Nephron progenitor cell (in vitro differentiated cells): ENCODE measurements around the gene HOMER3.
A peak's percentile ranks its signal among the peaks of the same experiment; 100 is the strongest.

Experiments used
- DNase-seq: peaks from one replicate; pipeline ENCODE4 v3.0.0; 2021
- H3K27ac Mint-ChIP-seq: 2 replicates; pipeline ENCODE4 v1.8.0; 2021; ENCODE audit warnings: mild to moderate bottlenecking, moderate library complexity, mixed read lengths
- H3K27me3 Mint-ChIP-seq: 2 replicates; pipeline ENCODE4 v1.8.0; 2021; ENCODE audit warnings: mild to moderate bottlenecking, low read depth, mixed read lengths; ENCODE audit not compliant: poor library complexity
- H3K36me3 Mint-ChIP-seq: 2 replicates; pipeline ENCODE4 v1.8.0; 2021; ENCODE audit warnings: low read depth, mixed read lengths
- H3K4me1 Mint-ChIP-seq: 2 replicates; pipeline ENCODE4 v1.8.0; 2021; ENCODE audit warnings: mixed read lengths
- H3K4me3 Mint-ChIP-seq: 2 replicates; pipeline ENCODE4 v1.8.0; 2021; ENCODE audit warnings: mild to moderate bottlenecking, moderate library complexity, mixed read lengths
- H3K9me3 Mint-ChIP-seq: 2 replicates; pipeline ENCODE4 v1.8.0; 2021; ENCODE audit warnings: mild to moderate bottlenecking, moderate library complexity, mixed read lengths
- CTCF ChIP-seq: fragments of 200-600 bp; sonication (generic); IDR thresholded peaks from 2 replicates; pipeline ENCODE4 v1.5.0; 2021; ENCODE audit warnings: antibody characterized with exemption

Gene HOMER3

DNA sequence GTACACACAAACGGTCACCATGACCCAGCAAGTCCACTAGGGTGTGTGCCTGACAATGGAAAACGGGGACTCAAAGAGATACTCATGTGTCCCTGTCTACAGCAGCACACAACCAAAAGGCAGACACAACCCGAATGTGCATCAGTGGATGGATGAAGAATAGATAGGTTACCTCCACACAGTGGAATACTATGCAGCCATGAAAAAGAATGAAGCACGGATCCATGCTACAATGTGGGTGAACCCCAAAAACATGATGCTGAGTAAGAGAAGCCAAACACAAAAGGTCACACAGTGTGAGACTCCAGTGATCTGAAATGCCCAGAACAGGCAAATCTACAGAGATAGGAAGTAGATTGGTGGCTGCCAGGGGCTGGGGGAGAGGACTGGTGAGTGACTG lies 54.0 kb downstream of the HOMER3 start:
- Mint-ChIP-seq H3K9me3 (no peaks in the 10 kb centered on the region), H3K4me1 (no peaks in the 10 kb centered on the region), H3K27me3 (peaks cover 8% of the 10 kb centered on the region), H3K27ac (no peak overlapping the region), H3K36me3 (peaks cover 40% of the 10 kb centered on the region), H3K4me3 (no peak overlapping the region)
- TF ChIP-seq CTCF, result no peak
- no peak for DNase-seq

DNA sequence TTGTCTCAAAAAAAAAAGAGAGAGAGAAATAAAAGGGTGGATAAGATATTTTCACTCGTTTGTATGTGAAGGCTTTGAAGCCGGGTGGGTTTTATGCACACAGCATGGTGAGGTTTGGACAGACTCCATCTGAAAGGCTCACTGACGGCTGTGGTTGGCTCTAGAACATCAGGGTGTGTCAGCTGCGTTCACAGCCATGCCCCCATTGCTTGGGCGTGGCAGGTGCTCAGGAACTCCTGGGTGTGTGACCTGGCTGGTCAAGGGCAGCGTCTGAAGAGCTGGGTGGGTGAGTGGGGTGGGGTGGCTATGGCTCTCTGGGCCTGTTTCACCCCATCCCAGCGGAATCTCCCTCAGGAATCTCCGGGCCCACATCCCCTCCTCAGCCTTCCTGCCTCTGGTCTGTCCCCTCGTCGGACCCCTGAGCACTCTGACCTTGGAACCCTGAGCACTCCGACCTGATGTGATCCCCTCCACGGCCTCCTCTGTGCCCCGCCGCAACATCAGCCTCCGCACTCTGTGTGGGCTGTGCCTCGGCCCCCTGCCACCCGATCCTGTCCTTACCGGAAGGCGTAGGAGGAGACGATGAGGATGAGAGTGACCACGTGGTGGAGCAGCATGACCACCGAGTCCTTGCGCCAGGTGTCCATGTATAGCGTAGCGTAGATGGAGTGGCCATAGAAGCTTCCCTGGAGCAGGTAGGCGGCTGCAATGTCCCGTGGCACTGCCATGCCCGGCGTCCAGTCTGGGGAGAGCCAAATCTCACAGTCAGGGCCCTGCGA lies 57.3 kb downstream of the HOMER3 start:
- Mint-ChIP-seq H3K36me3 (peaks cover 53% of the 10 kb centered on the region), H3K27ac (peak overlapping the region; percentile 59), H3K27me3 (peaks cover 8% of the 10 kb centered on the region), H3K9me3 (no peaks in the 10 kb centered on the region), H3K4me1 (no peaks in the 10 kb centered on the region), H3K4me3 (no peak overlapping the region)
- TF ChIP-seq CTCF, result no peak
- DNase-seq, result no peak

DNA sequence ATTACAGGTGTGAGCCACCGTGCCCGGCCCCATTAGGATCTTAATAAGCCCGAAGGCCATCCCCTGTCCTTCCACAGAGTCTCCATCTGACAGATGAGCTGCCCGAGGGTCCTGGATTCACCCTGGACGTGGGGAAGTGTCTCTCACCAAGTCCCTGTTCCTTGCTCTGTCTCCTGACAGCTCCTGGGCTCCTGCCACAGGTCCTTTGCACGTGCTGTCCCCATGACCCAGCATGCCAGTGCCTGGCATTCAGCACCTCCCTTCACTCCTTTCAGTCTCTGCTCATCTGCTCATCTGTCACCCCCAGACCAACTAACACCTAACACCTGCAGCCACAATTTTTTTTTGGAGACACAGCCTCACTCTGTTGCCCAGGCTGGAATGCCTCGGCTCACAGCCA lies 59.5 kb downstream of the HOMER3 start:
- H3K9me3 Mint-ChIP-seq, result peaks cover 15% of the 10 kb centered on the region
- no peak overlapping the region for H3K27ac Mint-ChIP-seq
- H3K27me3 Mint-ChIP-seq, result peaks cover 7% of the 10 kb centered on the region
- no peak for TF ChIP-seq CTCF
- DNase-seq, result no peak
- no peak overlapping the region for H3K4me3 Mint-ChIP-seq
- H3K36me3 Mint-ChIP-seq, result peaks cover 59% of the 10 kb centered on the region
- H3K4me1 Mint-ChIP-seq, result no peaks in the 10 kb centered on the region

- Mint-ChIP-seq H3K36me3 (peaks cover 74% of the 10 kb centered on the region), H3K9me3 (peaks cover 26% of the 10 kb centered on the region), H3K4me3 (no peak overlapping the region), H3K27me3 (peaks cover 11% of the 10 kb centered on the region), H3K27ac (no peak overlapping the region), H3K4me1 (no peaks in the 10 kb centered on the region)
- peak; percentile 44 for DNase-seq
- no peak for TF ChIP-seq CTCF
Measured at GRCh38 chr19:18879579-18880373, 61.2 kb downstream of the HOMER3 start.
